NCI-H446 (cell line): ENCODE data around the gene ADAMTS17.

Experiments used
- DNase-seq, 2 experiments: peaks; one replicate each; lab custom pipeline; 2025; lab: John Stamatoyannopoulos, UW

Gene ADAMTS17

GRCh38 chr15:100134089-100134583 lies 207.6 kb downstream of the ADAMTS17 start:
- DNase-seq, result no peak

DNA sequence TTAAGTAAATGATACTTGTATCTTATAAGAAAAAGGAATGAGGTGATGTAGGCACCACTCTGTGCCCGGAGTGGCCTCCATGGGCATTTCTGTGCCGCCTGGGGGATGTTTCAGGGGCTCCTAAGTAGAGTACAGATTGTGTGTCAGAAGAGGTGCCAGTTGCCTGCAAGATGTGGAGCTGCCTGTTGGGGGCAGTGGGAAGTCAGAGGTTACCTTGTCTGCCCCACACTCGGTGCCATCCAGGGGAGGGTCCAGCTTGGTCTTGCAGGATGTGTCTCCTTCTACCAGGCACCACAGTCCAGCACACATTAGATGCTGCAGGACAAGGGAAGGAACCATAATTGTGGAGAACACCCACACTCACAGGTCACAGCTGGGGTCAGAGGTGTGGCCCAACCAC lies 208.8 kb downstream of the ADAMTS17 start:
- no peak for DNase-seq

DNA sequence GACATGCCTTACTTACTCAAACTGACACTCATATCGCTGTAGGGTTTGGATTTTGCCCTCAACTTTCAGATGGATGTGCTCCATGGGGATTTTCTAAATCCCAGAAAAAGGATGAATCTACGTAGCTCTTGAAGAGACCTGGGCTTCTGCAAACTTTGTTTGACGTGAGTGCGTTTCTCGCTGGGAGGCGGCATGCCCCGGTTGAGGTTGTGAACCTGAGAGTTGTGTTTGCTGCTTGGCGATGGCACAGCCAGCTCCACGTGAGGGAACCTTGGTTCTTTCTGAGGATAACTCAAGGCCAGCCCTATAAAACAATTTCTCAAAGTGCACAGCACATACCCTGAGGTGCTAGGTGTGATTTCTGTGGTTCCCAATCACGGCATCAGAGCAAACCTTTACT lies 209.5 kb downstream of the ADAMTS17 start:
- DNase-seq, result no peak

GRCh38 chr15:100131321-100132224 lies 210.2 kb downstream of the ADAMTS17 start:
- DNase-seq, result no peak

DNA sequence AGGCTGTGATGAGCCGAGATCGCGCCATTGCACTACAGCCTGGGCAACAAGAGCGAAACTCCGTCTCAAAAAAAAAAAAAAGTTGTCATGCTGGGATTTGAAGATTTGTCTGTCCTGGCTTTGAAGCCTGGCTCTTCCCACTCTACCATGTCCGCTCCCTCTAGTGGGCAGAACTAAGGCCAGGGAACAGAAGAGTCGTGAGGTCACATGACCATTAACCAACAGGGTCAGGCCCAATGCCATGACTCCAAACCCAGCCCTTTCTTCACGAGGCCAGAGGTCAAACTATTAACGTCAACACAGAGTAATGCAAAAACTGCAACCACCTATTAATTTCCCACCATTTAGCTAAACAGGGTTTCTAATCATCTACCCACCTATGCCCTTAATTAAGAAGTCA lies 212.1 kb downstream of the ADAMTS17 start:
- no peak for DNase-seq

GRCh38 chr15:100125401-100126191 lies 216.2 kb downstream of the ADAMTS17 start:
- DNase-seq, result no peak

GRCh38 chr15:100124936-100125335 lies 216.8 kb downstream of the ADAMTS17 start:
- no peak for DNase-seq

- DNase-seq, result no peak
These were observed 217.4 kb downstream of the ADAMTS17 start for GRCh38 chr15:100124361-100124760.

DNA sequence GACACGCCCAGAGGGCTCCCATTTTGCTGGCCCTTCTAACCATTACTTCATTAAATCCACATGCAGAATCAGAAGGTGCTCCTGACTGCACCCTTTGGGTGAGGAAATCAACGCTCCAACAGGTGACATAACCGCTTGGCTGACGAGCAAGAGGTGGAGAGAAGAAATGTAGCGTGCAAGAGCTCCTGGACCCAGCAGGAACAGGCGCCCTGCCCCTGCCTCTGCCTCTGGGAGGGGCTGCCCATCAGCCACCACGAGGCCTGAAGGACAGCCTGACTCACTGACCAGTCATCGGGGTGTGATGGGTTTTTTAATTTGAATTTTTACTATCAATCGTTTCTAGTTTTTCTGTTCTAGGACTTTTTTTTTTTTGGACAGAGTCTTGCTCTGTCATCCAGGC lies 218.2 kb downstream of the ADAMTS17 start:
- DNase-seq, result no peak

DNA sequence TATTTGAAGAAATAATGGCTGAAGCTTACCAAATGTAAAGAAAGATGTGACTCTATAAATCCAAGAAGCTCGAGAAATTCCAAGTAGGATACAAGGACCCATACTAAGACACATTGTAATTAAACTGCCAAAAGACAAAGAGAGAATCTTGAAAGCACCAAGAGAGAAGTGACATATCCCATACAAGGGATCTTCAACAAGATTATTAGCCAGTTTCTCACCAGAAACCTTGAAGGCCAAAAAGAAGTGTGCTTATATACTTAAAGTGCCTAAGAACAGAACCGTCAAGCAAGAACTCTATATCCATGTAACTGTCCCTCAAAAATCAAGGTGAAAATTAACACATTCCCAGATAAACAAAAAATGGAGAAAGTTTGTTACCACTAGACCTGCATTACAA lies 220.5 kb downstream of the ADAMTS17 start:
- no peak for DNase-seq

DNA sequence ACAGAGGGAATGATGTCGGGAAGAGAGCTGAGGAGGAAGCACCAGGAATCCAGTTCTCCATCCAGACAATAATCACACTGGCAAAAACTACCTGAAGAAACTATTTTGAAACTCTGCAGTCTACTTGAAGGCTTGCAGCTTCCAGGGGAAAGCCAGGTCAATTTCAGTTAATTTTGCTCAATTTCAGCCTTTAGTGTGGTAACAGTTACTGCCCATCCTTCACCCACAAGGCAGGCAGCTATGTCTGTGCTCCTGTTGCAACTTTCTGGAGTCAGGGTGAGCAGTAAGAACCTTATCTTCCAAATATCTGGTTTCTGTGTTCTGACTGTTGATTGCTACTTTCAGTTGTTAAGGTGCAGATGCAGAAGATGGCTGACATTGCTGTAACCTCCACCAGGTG lies 221.7 kb downstream of the ADAMTS17 start:
- DNase-seq, result no peak

DNA sequence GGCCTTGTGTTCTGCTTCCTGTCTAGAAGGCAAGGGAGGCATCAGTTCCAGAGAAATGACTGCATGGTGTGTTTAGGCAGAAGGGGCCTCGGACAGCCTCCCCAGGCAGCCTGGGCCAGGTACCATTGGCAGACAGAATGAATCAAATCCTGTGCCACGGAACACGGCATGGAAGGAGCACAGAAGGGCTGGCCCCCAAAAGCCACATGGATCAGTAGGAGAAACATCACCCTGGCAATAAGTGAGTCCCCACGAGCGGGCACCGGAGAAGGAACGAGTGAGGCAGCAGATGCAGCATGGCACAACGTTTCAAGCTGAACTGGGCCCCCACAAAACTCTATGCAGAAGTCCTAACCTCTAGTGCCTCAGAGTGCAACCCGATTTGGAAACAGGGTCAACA lies 223.2 kb downstream of the ADAMTS17 start:
- no peak for DNase-seq

- DNase-seq, result no peak
These were observed 225.2 kb downstream of the ADAMTS17 start for GRCh38 chr15:100116416-100117190.

DNA sequence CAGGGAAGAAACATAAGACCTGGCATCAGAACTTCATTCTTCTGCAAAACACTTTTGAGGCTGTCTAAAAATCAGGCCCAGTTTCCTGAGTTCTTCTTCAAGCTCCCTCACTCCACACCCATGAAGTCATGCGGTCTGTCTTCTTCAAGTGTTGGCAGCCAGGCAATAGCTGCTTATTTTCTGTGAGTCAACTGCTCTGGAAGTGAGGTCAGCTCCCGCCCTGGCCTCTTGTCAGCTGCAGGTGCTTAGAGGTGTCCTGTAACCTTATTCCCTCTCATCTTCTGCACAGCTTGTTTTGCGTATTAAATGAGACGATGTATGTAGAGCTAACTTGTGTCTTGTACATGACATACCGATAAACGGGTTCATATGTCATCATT lies 226.1 kb downstream of the ADAMTS17 start:
- DNase-seq, result no peak

GRCh38 chr15:100115066-100115710 lies 226.6 kb downstream of the ADAMTS17 start:
- DNase-seq, result no peak

GRCh38 chr15:100114571-100114970 lies 227.2 kb downstream of the ADAMTS17 start:
- no peak for DNase-seq

GRCh38 chr15:100114100-100114499 lies 227.7 kb downstream of the ADAMTS17 start:
- DNase-seq, result no peak

GRCh38 chr15:100113351-100114080 lies 228.3 kb downstream of the ADAMTS17 start:
- DNase-seq, result no peak

GRCh38 chr15:100112636-100113305 lies 229.0 kb downstream of the ADAMTS17 start:
- DNase-seq, result no peak

GRCh38 chr15:100112061-100112420 lies 229.7 kb downstream of the ADAMTS17 start:
- DNase-seq, result no peak
